Esophagus mucosa (tissue), 1 donor: ENCODE data around the gene RALGPS2. TPM values are rescaled to one million over a fixed set of nuclear protein-coding genes. Genes with fewer than 3 reads are reported as not detected.
A peak's percentile ranks its signal among the peaks of the same experiment; 100 is the strongest.

Experiments
- ATAC-seq: fragments of 200-7000 bp; cut with Tn5 transposase; one replicate; pipeline ENCODE4 v1.9.1; 2020
- total RNA-seq: library from RNA; stranded (reverse); gene quantifications from one replicate; pipeline ENCODE4 v1.2.4, GENCODE V29; 2023
- donor health status: DM: yes; HTN: yes; CAD: no.

The RALGPS2 gene, protein sequence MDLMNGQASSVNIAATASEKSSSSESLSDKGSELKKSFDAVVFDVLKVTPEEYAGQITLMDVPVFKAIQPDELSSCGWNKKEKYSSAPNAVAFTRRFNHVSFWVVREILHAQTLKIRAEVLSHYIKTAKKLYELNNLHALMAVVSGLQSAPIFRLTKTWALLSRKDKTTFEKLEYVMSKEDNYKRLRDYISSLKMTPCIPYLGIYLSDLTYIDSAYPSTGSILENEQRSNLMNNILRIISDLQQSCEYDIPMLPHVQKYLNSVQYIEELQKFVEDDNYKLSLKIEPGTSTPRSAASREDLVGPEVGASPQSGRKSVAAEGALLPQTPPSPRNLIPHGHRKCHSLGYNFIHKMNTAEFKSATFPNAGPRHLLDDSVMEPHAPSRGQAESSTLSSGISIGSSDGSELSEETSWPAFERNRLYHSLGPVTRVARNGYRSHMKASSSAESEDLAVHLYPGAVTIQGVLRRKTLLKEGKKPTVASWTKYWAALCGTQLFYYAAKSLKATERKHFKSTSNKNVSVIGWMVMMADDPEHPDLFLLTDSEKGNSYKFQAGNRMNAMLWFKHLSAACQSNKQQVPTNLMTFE
- 30.4 TPM for total RNA-seq

DNA sequence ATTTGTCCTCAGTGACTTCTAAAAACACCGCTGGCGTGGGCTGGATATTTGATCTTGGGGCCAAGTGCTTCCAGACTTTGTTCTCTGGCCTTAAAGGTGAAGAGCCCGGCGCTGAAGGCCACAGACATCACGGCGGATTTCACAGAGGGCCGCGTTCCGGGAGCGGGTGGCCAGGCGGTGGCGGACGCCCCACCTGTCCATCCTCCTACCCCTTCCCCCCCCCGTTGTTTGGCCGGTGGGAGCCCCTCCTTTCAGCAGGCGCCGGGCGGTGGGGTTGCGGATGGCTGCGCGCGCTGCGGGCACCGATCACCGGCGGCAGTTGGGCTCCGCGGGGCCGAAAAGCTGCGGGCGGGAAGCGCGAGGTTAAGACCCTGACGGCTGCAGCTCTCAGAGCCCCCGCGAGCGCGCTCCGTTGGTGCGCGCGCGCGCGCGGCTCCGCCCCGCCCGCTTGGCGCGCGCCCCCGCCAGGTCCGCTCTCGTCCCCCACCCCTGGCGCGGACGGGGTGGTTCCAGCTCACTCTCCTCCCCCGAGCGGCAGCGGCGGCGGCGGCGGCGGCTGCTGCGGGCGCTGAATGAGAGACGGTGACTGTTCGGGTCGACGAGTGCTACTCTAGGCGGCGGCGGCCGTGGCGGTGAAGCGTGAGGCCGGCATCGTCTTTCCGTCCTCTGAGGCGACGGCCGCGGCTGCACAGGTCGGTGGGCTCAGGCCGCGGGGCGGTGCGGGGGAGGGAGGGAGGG, at the start of gene RALGPS2:
Gene RALGPS2 (plus strand): TSS at position 517 of the 738 bp plus-strand sequence. CDS start 51,521 bp downstream, outside the sequence.
- peak; percentile 86 for ATAC-seq

DNA sequence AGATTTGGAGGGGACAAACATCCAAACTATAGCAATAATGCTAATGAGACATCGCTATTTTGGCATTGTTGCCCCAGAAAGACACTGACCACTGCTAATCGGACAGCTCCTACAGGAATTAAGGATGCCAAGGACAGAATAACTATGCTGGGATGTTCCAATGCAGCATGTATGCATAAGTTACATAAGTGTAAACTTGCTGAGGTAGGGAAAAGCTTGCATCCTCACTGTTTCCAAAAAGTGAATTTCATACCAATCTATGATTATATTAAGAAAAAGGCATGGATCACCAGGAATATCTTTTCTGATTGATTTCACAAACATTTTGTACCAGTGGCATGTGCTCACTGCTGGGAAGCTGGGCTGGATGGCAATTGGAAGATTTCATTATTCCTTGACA, 45.8 kb upstream of the RALGPS2 start:
- no peak for ATAC-seq

DNA sequence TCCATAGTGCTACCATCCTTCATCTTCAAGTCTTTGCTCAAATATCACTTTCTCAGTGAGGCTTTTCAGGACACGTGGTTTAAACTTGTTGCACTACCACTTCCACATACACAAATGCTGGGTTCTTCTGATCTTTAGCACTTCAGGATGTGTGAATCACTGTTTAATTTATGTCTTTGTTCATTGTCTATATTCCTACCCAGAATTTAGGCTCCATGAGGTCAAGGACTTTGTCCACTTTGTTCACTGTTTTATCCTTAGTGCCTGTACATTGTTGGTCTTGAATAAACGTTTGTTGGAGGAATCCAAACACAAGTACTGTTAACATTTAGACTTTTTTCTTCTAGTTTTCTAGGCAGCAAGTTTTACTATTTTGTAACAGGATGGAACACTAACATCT, 42.6 kb upstream of the RALGPS2 start:
- no peak for ATAC-seq

DNA sequence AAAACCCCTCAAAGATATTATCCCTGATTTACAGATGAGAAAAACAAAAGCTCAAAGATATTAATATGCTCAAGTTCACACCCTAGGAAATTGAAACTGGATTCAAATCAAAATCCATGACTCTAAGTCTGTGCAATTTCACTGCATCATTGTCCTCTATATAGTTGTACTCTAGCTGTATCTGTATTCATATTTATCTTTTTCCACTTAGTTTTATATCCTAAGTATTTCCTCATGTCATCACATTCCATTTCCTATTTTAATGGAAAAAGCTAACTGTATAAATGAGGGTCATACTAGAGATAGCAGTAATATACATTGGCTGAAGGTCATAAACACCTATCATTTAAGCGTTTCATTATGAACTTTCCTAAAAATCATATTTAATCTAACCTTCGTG, 42.2 kb upstream of the RALGPS2 start:
- ATAC-seq, result no peak

DNA sequence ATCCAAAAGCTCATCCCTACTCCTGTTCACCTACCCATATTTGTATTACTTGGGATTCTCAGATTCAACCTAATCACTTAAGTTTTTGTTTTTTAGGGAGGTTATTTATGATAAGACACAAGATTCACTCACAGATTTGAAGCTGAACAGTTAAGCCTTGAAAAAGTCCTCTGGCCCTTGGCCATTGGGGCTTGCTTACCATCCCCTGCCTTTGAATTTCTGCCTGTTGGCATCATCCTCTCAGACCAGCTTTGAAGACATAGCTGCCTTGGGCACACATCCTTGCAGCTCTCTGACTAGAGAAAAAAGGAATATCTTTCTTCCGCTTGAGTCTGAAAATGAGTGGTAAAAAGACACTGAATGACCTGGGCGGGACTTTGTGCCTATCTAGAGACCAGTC, 41.8 kb upstream of the RALGPS2 start:
- ATAC-seq, result no peak

DNA sequence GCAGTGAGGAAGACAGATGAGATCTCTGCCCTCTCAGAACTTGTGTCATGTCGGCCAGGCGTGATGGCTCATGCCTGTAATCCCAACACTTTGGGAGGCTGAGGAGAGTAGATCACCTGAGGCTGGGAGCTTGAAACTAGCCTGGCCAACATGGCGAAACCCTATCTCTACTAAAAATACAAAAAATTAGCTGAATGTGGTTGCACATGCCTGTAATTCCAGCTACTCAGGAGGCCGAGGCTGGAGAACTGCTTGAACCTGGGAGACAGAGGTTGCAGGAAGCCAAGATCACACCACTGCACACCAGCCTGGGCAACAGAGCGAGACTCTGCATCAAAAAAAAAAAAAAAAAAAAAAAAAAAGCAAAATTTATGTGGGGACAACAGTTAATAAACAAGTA, 40.9 kb upstream of the RALGPS2 start:
- ATAC-seq, result no peak

DNA sequence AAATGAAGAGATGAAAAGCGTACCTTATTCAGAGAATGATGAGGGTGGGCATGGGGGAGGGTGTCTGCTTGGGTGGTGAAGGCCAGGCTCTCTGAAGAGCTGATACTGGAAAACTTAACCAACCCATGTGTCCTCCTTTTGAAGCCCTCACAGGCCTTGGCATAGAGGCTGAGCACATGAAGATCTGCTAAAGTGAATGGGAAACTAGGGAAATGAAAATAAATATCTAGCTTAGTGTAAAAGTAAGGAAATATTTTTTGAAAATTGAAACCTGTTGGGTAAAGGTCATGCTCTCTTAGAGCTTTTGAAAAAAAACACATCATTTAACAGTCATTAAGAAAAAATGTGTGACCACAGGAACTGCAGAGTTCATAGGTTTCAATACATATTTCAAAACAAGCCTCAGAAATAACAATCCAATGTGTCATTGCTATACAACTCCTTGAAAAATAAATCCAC, 40.5 kb upstream of the RALGPS2 start:
- ATAC-seq, result peak; percentile 64

DNA sequence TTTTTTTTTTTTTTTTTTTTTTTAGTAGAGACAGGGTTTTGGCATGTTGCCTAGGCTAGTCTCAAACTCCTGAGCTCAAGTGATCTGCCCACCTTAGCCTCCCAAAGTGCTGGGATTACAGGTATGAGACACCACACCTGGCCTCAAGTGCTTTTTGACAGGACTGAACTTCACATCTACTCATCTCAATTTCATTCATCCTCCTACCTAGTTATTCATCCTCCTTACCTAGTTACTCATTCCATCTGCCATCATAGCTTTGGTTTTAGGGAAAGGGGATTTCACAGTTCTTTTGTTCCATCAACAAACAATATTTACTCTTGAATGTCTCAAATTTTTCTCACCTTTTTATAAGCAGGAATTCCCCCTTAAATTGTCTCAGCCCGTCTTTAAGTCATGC, 38.6 kb upstream of the RALGPS2 start:
- ATAC-seq, result no peak

DNA sequence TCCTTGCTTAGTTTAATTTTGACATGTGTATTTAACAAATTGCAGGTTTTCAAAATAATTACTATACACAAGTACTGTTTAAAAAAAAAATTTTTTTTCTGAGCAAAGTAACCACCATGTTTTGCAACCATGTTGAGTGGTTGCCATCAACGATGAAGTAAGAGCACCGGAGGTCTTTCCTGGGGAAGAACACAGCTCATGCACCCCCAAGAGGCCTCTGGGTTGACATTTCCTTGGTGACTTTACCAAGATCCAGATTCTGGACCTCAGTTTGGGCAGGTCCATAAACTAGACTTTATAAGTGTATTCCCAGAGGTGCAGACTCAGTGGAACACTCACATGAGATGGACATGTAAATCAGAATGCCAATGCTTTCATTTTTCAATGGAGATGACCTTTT, 36.8 kb upstream of the RALGPS2 start:
- ATAC-seq, result no peak

DNA sequence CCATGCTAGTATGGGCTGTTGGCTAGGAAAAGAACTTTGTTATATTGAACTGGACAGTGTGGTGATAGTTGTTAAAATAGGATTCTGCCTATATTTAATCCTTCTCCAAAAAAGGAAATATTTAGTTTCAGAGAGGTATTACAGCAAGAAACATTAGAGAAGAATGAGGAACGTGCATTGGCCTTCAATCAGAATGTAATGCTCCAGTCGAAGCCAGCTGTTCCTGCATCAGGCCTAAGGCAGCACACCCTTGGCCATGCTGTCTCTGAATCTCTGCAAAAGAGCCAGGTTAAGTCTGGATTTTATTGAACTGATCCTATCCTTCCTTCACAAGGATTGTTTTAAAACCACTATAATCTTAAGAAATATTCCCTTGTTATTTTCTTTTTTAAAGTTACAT, 35.3 kb upstream of the RALGPS2 start:
- no peak for ATAC-seq

DNA sequence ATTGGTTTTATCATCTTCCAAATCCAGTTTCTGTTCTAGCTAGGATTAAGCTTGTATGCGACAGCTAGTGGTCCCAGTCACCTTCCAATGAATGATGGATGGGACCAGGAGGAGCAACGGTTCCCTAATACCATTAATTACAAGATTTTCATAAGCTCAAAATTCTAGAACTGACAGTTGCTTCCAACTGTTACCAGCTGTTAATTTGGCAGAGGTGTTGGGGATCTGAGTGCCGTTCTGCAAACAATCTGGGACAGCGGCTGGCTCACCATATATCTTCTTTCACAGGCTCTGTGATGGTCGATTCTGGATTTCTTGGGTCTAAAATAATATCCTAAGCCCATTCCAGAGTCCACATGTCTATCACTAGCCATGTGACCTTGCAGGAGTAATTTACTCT, 34.5 kb upstream of the RALGPS2 start:
- no peak for ATAC-seq

DNA sequence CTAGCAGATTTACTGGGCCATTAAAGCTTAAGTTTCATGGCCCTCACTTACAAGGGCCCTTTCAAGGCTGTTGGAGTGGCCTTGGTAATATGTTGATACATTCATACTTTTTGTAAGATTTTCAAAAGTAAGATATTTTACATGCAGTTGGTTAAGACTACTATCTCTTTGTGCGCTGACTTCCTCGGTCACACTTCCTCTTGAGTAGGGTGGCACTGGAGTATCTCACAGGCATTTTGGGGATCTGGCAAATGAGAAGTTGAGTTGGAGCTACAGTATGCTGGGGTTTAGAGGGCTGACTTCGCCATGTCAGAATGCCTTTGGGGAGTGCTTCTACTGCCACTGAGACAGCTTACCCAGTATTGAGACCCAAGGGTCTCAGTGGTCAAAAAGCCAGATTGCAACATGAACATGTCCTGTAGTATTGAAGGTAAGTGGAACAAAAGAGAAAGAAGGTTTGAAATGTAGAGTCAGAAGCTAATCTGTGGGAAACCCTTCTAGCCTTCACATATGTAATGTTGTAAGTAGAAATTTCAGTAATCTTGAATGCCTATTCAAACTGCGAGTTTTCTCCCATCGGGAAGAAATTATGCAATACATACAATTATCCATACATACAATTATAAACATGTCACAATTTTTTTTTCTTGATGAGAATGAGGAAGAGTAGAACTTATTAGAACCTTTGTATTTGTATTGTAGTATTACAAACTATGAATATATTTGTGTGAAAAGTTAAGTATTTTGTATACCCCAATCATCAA, 32.3 kb upstream of the RALGPS2 start:
- ATAC-seq, result no peak

DNA sequence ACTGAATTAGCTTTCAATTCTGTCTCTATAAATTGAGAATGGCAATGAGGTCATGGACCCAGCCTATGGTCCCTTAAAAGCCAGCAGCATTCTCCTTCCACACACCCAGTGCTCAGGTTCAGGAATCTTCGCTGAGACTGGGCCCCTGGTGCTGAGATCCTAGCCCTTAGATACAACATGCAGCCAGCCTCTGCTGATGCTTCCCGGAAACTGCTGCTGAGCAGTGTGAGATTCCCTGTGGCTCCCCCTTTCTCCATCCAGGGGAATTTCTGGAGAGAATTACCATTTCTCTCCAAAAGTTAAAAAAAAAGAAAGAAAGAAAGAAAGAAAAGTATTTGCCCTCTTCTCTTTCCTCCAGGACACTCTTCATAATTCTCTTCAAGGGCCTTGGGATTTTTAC, 31.7 kb upstream of the RALGPS2 start:
- no peak for ATAC-seq

DNA sequence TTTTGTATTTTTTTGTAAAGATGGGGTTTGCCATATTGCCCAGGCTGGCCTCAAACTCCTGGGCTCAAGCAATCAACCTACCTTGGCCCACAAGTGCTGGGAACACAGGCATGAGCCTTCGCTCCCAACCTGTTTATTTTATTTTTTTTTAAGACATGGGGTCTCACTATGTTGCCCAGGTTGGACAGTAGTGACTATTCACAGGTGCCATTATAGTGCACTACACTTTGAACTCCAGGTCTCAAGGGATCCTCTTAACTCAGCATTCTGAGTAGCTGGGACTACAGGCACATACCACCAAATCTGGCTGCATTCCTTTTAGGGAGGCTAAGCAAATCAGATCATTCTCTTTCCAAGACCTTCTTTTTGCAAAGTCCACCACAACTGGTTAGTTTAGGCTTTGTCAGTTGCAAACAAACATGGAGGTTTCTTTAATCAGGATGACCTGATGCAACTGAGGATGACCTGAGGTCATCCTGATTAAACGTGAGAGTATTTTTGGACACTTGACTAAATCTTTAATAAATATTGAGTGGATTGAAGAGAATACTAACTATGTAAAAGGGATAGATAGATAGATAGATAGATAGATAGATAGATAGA, 30.0 kb upstream of the RALGPS2 start:
- ATAC-seq, result no peak

DNA sequence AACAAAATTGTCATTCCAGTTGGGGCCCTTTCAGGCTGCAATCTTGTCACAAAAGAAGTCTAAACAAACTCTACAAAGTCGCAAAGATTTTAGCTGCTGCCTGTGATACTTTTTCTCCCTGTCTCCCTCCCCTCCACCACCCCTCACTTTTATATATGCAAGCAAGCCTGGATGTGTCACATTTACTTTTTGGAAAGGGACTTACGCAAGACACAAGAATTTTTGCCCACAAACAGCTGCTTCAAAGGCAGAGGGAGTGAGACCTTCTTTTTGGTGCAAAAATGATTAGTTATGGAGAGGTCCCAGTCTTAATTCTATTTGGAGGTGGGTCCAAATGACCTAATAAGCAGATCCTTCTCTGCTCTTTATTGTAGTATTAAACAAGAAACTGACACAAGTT, 22.9 kb upstream of the RALGPS2 start:
- ATAC-seq, result no peak

DNA sequence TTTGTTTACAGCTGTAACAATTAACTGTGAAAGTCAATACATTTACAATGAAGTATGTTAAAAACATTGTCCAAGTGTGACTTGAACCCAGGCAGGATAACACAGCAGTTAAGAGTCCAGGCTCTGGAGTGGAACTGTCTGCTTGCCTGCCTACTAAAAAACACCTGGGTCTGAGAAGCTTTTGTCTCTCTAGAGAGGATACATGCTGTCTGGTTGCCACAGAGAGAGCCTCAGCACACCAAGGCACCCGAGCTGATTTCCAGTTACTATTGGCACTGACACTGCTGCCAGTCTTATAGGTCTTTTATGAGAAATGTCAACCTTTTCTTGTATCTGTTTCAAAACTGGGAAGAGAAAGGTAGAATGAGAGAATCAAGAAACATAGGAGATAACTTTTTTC, 20.2 kb upstream of the RALGPS2 start:
- ATAC-seq, result no peak

DNA sequence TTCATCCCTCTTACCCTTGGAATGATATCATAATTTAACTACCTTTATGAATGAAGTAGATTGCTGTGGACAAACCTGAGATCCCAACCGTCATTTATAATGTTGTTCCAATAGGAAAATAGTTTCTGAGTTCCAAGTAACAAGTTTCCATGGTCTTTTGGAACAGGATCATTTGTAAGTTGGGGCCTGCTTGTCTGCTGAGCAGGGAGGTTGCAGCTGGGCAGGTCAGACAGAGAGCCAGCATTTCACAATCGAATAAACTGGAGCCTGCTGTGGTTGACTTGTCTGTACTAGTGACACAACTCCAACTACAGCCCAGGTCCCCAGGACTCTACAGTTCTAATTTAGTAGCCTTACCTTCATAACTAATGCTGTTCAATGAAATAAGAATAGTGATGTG, 18.6 kb upstream of the RALGPS2 start:
- peak; percentile 70 for ATAC-seq

DNA sequence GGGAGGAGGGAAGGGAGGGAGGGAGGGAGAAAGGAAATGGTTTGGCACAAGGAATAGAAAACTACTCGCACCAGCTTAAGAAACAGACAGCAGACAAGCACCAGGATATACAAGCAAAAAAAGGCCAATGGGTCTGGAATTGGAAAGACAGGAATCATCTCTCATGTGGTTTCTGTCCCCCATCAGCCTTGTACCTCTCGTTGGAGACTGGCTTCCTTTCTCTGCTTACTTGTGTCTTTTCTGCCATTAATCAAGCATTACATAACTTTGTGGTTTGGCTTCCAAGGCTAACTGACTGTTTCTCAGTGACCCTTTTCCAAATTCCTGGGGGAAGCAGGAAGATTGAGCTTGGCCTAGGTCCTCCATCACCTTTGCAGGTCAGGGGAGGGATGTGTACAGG, 11.8 kb upstream of the RALGPS2 start:
- no peak for ATAC-seq

DNA sequence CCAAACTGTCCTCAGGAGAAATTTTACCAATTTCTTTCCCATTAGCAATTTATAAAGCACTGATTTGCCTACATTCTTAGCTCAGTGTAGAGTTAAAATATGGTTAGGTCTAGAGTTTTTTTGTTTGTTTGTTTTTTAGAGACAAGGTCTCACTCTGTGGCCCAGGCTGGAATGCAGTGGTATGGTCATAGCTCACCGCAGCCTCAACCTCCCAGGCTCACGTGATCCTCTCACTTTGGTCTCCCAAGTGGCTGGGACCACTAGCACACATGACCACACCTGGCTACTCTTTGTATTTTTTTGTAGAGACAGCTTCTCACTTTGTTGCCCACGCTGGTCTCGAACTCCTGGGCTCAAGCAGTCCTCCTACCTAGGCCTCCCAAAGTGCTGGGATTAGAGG, 10.6 kb upstream of the RALGPS2 start:
- no peak for ATAC-seq

DNA sequence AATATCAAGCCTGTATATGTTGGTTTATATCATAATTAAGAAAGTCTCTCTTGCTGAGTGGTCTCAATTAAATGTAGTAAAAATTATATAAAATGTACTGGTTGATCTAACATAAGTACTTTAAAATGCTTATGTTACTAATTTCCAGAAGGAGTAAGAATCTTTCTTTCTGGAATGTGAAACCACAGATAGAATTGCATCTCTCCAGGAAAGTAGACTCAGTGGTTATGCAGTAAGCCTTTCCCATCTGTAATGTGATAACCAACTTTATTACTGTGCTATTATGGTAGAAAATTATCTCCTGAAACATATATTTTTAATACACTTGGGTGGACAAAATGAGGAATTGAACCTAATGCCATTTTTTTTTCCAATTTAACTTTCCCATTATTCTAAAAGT, 8.9 kb upstream of the RALGPS2 start:
- ATAC-seq, result no peak

DNA sequence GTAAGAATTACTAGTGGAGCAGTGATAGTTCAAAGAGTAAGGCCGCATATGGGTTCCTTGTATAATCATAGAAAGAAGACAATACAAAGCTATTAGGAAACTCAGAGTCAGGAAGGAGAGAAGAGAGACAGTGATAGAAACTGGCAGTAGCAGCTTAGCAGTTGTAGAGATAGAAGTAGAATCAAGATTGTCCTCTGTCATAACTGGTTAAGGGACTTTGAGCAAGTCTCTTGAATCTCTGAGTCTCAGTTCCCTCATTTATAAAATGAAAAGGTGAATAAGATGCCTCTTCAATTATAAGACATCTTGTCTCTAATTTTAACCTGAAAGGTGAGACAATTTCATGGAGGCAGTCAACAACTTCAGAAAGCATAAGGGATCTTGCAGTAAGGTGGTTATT, 6.5 kb upstream of the RALGPS2 start:
- ATAC-seq, result no peak

DNA sequence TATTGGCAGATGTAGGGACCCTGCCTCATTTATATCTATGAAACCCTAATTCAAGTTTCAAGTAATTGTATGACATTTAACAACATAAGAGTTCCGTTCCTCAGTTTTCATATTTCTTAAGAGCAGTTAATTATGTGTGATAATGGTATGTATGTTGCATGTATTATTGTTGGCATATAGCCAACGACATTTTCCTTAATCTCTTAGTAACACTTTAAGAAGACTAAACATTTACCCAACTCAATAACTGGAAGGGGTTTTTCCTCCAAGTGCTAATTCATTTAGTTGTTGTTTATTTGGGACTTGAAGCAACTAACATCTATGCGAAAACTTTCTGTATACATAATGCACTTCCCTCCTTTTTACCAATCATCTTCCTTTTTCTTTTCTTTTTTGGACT, 1.5 kb upstream of the RALGPS2 start:
- no peak for ATAC-seq

DNA sequence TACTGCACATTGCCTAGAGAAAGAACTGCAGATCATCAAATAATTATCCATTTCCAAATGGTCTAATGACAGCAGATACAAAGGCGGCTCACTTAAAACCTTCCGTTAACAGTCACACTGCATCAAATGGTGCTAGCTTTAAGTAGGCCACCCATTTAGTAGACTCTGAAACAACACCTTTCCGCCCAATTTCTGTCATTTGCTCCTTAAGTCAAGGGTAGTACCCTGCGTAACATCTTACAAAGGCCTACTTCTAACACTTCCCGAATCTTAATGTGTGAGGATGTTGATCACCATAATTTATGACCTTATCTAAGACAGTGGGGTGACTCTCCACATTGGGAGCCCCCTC, 692 bp upstream of the RALGPS2 start:
- ATAC-seq, result no peak
